22Rv1 (cell line): ENCODE results near the gene VPS8.

Source experiments
- ZFX ChIP-seq: fragments of 450-650 bp; IDR thresholded peaks from 2 replicates; pipeline ENCODE4 v1.6.1; 2017; ENCODE audit warnings: antibody characterized with exemption, borderline replicate concordance
- TF ChIP-seq, protein P1 (sequence below): fragments of 450-650 bp; IDR thresholded peaks from 2 replicates; pipeline ENCODE4 v1.5.1; 2017; ENCODE audit warnings: mild to moderate bottlenecking

DNA sequence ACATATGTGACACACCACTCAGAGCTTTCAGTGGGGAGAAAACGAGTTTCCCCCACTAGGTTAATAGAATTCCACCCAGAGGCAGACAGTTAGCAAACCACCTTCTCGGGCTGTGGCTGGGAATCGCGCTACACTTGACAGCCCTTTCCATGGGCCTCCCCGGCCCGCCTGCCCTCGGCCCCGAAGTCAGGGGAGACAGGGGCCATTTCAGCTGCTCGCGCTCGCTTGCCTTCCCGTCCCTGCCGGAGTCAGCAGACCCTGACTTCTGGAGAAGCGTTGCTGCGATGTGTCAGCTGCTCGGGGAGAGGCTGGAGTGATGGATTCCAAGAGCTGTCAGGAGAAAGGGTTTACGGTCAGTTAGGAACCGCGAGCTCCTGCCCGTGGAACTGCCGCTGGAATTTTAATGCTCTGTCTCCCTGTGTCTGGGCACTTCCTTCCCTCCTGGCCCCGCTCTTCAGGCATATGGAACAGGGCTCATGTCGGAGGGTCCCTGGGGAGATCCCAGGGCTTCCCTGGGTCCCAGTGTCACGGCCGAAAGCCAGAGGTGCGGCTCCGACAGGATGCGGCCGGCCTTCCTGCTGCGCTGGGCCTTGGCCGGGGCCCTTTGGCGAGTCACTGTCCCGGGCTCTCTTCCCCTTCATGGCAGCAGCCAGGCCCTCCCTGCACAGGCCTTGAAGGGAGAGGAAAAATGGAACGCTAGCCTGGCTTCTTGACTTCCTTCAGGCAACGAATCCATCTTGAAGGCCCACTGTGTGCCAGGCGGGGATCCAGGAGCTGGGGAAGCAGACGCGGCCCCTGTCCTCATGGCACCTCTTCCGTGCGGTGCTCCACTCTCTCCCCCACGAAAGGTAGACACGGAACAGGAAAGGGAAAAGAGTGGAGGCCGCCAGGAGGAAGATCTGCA lies 38.4 kb upstream of the VPS8 start:
- TF ChIP-seq, protein P1, sequence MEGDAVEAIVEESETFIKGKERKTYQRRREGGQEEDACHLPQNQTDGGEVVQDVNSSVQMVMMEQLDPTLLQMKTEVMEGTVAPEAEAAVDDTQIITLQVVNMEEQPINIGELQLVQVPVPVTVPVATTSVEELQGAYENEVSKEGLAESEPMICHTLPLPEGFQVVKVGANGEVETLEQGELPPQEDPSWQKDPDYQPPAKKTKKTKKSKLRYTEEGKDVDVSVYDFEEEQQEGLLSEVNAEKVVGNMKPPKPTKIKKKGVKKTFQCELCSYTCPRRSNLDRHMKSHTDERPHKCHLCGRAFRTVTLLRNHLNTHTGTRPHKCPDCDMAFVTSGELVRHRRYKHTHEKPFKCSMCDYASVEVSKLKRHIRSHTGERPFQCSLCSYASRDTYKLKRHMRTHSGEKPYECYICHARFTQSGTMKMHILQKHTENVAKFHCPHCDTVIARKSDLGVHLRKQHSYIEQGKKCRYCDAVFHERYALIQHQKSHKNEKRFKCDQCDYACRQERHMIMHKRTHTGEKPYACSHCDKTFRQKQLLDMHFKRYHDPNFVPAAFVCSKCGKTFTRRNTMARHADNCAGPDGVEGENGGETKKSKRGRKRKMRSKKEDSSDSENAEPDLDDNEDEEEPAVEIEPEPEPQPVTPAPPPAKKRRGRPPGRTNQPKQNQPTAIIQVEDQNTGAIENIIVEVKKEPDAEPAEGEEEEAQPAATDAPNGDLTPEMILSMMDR, result no peak
- TF ChIP-seq ZFX, result no peak
